Keratinocyte (primary cell): ENCODE results near the gene TMEM163.

Experiments
- EZH2 ChIP-seq: IDR thresholded peaks from one replicate; pipeline ENCODE4 v1.6.1; 2012; ENCODE audit warnings: inconsistent platforms, mild to moderate bottlenecking, low read length, moderate library complexity
- TF ChIP-seq, protein P1 (sequence below), 3 experiments: IDR thresholded peaks in 1 of 3; conservative IDR thresholded peaks in 1 of 3; optimal IDR thresholded peaks in 1 of 3; 2 replicates in 2 of 3; 3 replicates in 1 of 3; pipeline versions ENCODE3 to v1.5.1; 2011; ENCODE audit warnings: low read length in 3 of 3, mild to moderate bottlenecking in 3 of 3, moderate library complexity in 2 of 3, control low read depth in 1 of 3, inconsistent platforms in 1 of 3; ENCODE audit not compliant: insufficient read depth in 2 of 3; ENCODE audit errors: extremely low read depth in 1 of 3

GRCh38 chr2:134441153-134441863, 277.5 kb downstream of the TMEM163 start:
- TF ChIP-seq, protein P1, sequence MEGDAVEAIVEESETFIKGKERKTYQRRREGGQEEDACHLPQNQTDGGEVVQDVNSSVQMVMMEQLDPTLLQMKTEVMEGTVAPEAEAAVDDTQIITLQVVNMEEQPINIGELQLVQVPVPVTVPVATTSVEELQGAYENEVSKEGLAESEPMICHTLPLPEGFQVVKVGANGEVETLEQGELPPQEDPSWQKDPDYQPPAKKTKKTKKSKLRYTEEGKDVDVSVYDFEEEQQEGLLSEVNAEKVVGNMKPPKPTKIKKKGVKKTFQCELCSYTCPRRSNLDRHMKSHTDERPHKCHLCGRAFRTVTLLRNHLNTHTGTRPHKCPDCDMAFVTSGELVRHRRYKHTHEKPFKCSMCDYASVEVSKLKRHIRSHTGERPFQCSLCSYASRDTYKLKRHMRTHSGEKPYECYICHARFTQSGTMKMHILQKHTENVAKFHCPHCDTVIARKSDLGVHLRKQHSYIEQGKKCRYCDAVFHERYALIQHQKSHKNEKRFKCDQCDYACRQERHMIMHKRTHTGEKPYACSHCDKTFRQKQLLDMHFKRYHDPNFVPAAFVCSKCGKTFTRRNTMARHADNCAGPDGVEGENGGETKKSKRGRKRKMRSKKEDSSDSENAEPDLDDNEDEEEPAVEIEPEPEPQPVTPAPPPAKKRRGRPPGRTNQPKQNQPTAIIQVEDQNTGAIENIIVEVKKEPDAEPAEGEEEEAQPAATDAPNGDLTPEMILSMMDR (optimal IDR thresholded peaks at IDR 0.05 in 1 of 3, IDR thresholded peaks at IDR 0.05 in 1 of 3, conservative IDR thresholded peaks at IDR 0.05 in 1 of 3; ENCODE audit: extremely low read depth in 1 of 3, insufficient read depth in 2 of 3, low read length in 3 of 3) = no peak
- no peak for TF ChIP-seq EZH2
